Activated gamma-delta T cell treated with anti-CD3 and anti-CD28 coated beads, Interleukin-2, amount 50 U/mL, for 16 hours (primary cell): ENCODE results near the gene UGT1A8.

Experiments
- DNase-seq: peaks from one replicate; pipeline ENCODE4 v3.0.0-alpha.2; 2020; ENCODE audit warnings: low read depth

The UGT1A8 gene

DNA sequence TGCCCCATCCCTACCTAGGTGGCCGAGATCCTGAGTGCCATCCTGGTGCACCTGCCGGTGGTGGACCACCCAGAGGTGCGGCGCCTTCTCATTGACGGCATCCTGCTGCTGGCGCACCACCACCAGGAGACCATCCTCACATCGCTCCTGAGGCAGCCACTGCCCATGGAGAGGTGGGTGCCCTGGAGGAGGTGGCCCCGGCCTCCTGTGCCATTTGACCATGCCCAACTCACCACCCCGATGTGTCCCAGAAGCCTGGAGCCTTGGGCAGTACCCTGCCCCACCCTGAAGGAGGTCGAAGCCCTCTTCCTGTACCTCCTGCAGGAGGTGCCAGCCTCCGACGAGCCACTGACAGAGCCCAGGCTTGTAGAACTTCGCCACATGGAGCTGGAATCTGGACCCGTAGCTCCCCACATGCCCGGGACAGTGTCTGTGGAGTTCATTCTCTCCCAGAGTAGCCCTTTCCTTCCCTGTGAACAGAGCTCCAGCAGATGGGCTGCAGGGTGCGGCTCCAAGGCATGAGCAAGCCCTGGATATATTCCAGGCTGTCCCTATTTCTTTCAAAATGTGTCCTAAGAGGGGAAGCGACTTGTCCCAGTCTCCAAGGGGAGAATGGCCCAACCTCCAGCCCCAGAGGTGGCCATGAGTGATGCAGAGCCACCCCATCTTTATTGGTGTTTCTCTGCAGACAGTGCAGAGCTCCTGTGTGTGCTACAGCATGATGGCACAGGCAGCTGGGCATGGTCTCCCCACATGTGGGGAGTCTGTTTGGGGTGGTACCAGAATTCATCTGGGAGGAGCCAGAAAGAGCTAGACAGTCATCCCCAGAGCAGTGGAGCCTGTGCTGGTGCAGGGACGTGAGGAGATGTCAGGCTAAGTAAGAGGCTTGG is 202.7 kb downstream of the UGT1A8 start:
- DNase-seq = no peak

- no peak for DNase-seq
Observed at GRCh38 chr2:233820774-233821105, 203.3 kb downstream of the UGT1A8 start.

DNA sequence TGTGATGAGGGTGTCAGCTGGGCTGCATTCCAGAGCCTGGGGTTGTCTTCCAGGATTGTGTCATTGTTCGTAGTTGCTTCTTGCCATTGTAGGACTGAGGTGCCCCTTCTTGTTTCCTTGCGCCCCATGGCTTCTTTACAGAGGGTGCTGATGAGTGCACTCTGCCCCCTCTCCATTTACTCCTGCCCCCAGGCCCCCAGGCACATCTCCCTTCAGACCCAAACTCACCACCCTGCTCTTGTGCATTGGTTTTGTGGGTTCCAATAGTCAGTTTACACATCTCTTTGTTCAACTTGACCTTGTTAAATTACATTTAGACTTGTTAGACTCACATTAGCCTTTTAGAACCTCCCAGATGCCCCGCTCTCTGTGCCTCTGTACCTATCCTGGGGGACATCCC is 203.8 kb downstream of the UGT1A8 start:
- DNase-seq = no peak

GRCh38 chr2:233821709-233822100 is 204.3 kb downstream of the UGT1A8 start:
- no peak for DNase-seq

DNA sequence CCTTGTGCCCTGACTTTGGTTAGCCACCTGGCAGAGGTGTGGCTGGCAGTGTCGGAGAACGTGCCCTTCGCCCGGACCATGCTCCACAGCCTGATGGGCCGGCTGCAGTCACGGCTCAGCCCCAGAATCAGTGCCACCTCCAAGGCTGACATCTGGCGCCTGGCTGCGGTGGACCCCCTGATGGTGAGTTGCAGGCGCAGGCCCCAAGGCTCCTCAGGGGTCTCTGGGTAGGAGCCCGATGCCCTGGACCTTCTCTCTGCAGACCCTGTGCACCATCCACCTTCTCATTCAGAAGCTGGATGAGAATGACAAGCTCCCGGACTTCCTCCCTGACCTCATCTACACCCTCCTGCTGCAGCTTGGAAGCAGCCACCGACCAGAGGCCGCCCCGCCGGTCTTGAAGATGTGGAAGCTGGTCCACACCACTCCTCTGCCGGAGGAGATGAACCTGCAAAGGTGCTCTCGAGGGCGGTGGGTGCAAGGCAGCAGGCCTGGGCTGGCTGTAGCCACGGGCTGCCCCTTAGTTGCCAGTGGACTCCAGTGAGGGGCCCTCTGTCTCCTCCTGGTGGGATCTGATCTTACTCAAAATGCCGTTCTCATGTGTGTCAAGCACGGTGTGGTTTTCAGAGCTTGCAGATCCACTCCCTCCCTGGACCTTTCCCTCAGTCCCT is 204.8 kb downstream of the UGT1A8 start:
- no peak for DNase-seq
